ENCODE results near the gene ADCK1.

GRCh38 chr14:77822741-77823140 is 22.8 kb downstream of the ADCK1 start:
- TF ChIP-seq POLR2A (IDR thresholded peaks at IDR 0.05; ENCODE audit: low read depth, low read length) (no peak), TAF1 (IDR thresholded peaks at IDR 0.05; ENCODE audit: borderline replicate concordance, low read depth, low read length) (no peak), POLR2AphosphoS5 (IDR thresholded peaks at IDR 0.05; ENCODE audit: low read depth, low read length) (no peak)

Measured in GM12892 (cell line).